Measurements from ENCODE around the gene C11orf21. TPM values are rescaled to one million over a fixed set of nuclear protein-coding genes. Genes with fewer than 3 reads are reported as not detected.
A peak's percentile ranks its signal among the peaks of the same experiment; 100 is the strongest.

The C11orf21 gene
- total RNA-seq, 1 donor from 2014 or later: 8.1 TPM

GRCh38 chr11:2317354-2318050 lies 15.8 kb upstream of the C11orf21 start:
- DNase-seq (ENCODE audit: extremely low spot score in 2 of 2): no peak
- Histone ChIP-seq H3K27ac (no peak overlapping the region), H3K36me3 (no peaks in the 10 kb centered on the region), H3K4me3 (no peak overlapping the region), H3K4me1 (peaks cover 35% of the 10 kb centered on the region), H3K9me3 (no peaks in the 10 kb centered on the region), H3K27me3 (no peaks in the 10 kb centered on the region)
- intact Hi-C loops (cut with DNase I): loop anchor here (5.0 kb wide), 1 partner anchor 60 kb away; the partner anchor contains the start of gene CD81
- TF ChIP-seq CTCF (IDR thresholded peaks at IDR 0.05): no peak
- TF ChIP-seq POLR2A (IDR thresholded peaks at IDR 0.05): no peak
- TF ChIP-seq POLR2AphosphoS5 (IDR thresholded peaks at IDR 0.05; ENCODE audit: insufficient read depth in 1 of 2, low read depth in 1 of 2): no peak

GRCh38 chr11:2316963-2317244 lies 15.2 kb upstream of the C11orf21 start:
- Histone ChIP-seq H3K36me3 (no peaks in the 10 kb centered on the region), H3K4me1 (peaks cover 41% of the 10 kb centered on the region), H3K27me3 (no peaks in the 10 kb centered on the region), H3K9me3 (no peaks in the 10 kb centered on the region), H3K27ac (peak overlapping the region; percentile 97), H3K4me3 (no peak overlapping the region)
- no peak for DNase-seq (ENCODE audit: extremely low spot score in 2 of 2)
- intact Hi-C loops (cut with DNase I): loop anchor here (5.0 kb wide), 1 partner anchor 60 kb away; the partner anchor contains the start of gene CD81
- no peak for TF ChIP-seq POLR2AphosphoS5 (IDR thresholded peaks at IDR 0.05; ENCODE audit: insufficient read depth in 1 of 2, low read depth in 1 of 2)
- no peak for TF ChIP-seq CTCF (IDR thresholded peaks at IDR 0.05)
- TF ChIP-seq POLR2A (IDR thresholded peaks at IDR 0.05): no peak

GRCh38 chr11:2316169-2316962 lies 14.6 kb upstream of the C11orf21 start:
- H3K4me3 ChIP-seq: no peak overlapping the region
- TF ChIP-seq POLR2AphosphoS5 (IDR thresholded peaks at IDR 0.05; ENCODE audit: insufficient read depth in 1 of 2, low read depth in 1 of 2) (no peak), CTCF (IDR thresholded peaks at IDR 0.05) (no peak), POLR2A (IDR thresholded peaks at IDR 0.05) (no peak)
- H3K27ac ChIP-seq: peak overlapping the region; percentile 97
- no peaks in the 10 kb centered on the region for H3K36me3 ChIP-seq
- H3K4me1 ChIP-seq: peaks cover 47% of the 10 kb centered on the region
- DNase-seq (ENCODE audit: extremely low spot score in 2 of 2): no peak
- H3K27me3 ChIP-seq: no peaks in the 10 kb centered on the region
- H3K9me3 ChIP-seq: no peaks in the 10 kb centered on the region
- intact Hi-C loops (cut with DNase I): loop anchor here (5.0 kb wide), 1 partner anchor 61 kb away; the partner anchor contains the start of gene CD81

- H3K4me3 ChIP-seq: no peak overlapping the region
Measured at GRCh38 chr11:2315395-2316168, 13.9 kb upstream of the C11orf21 start.

More at GRCh38 chr11:2315395-2316168, 13.9 kb upstream of the C11orf21 start:
- H3K4me1 ChIP-seq: peaks cover 54% of the 10 kb centered on the region
- no peak for DNase-seq (ENCODE audit: extremely low spot score in 2 of 2)
- H3K9me3 ChIP-seq: no peaks in the 10 kb centered on the region
- peak overlapping the region; percentile 97 for H3K27ac ChIP-seq
- intact Hi-C loops (cut with DNase I): loop anchor here (5.0 kb wide), 1 partner anchor 62 kb away; the partner anchor contains the start of gene CD81
- no peaks in the 10 kb centered on the region for H3K27me3 ChIP-seq
- TF ChIP-seq POLR2A (IDR thresholded peaks at IDR 0.05) (no peak), POLR2AphosphoS5 (IDR thresholded peaks at IDR 0.05; ENCODE audit: insufficient read depth in 1 of 2, low read depth in 1 of 2) (no peak), CTCF (IDR thresholded peaks at IDR 0.05) (no peak)
- H3K36me3 ChIP-seq: no peaks in the 10 kb centered on the region

Data from vagina (tissue), 2 donors.